ENCODE results near the gene EXOSC5. TPM values are rescaled to one million over a fixed set of nuclear protein-coding genes. Genes with fewer than 3 reads are reported as not detected.
"Not testable (repeated sequence)": the region's sequence is repeated elsewhere in the genome, so short reads cannot be mapped to it uniquely, and the experiment has no call there.

The EXOSC5 gene
- total RNA-seq, 2 experiments from 2014 or later: 18.8 to 25.2 TPM

DNA sequence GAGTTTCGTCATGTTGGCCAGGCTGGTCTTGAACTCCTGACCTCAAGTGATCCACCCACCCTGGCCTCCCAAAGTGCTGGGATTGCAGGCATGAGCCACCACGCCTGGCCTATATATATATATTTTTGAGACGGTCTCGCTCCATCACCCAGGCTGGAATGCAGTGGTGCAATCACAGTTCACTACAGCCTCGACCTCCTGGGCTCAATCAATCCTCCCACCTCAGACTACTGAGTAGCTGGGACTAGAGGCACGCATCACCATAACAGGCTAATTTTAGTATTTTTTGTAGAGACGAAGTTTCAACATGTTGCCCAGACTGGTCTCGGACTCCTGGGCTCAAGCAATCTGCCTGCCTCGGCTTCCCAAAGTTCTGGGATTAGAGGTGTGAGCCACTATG, 50.2 kb downstream of the EXOSC5 start:
- Mint-ChIP-seq H3K36me3 (ENCODE audit: low read depth) (peaks cover 78% of the 10 kb centered on the region), H3K4me1 (peaks cover 60% of the 10 kb centered on the region)
- H3K27me3 Mint-ChIP-seq, H3K4me3 Mint-ChIP-seq, DNase-seq, H3K9me3 Mint-ChIP-seq, H3K27ac Mint-ChIP-seq: not testable (repeated sequence)
- POLR2A ChIA-PET: interaction anchor here (1.1 to 11.5 kb wide), 6 partner anchors 8 to 40 kb away, joined by 3 to 173 read pairs (median 8); partner anchors contain the start of gene CCDC97
- CTCF ChIA-PET: interaction anchor here (0.5 to 1.3 kb wide), 4 partner anchors 10 to 143 kb away, joined by 3 to 4 read pairs (median 4); no protein-coding TSS in a partner anchor

DNA sequence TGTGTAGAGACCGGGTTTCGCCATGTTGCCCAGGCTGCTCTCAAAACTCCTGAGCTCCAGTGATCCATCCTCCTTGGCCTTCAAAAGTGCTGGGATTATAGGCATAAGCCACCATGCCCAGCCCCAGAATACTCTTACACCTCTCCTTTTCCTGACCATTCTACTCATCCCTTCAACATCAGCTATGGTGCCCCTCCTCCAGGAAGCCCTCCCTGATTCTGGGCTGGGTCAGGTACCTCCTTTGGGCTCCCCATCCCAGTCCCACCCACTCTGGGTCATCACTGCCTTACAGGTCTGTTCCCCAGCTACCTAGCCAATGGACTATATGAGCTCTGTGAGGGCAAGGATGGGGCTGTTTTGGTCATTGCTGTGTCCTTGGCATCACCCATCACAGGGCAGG, 53.0 kb downstream of the EXOSC5 start:
- Mint-ChIP-seq H3K36me3 (ENCODE audit: low read depth) (peaks cover 81% of the 10 kb centered on the region), H3K27ac (peak overlapping the region; percentile 23), H3K4me1 (peaks cover 62% of the 10 kb centered on the region), H3K27me3 (no peaks in the 10 kb centered on the region), H3K4me3 (no peak overlapping the region), H3K9me3 (peaks cover 3% of the 10 kb centered on the region)
- ChIA-PET CTCF (no interaction called here), POLR2A (interaction anchor here (1.1 kb wide), 1 partner anchor 9 kb away, joined by 5 read pairs; no protein-coding TSS in a partner anchor)
- DNase-seq: no peak

DNA sequence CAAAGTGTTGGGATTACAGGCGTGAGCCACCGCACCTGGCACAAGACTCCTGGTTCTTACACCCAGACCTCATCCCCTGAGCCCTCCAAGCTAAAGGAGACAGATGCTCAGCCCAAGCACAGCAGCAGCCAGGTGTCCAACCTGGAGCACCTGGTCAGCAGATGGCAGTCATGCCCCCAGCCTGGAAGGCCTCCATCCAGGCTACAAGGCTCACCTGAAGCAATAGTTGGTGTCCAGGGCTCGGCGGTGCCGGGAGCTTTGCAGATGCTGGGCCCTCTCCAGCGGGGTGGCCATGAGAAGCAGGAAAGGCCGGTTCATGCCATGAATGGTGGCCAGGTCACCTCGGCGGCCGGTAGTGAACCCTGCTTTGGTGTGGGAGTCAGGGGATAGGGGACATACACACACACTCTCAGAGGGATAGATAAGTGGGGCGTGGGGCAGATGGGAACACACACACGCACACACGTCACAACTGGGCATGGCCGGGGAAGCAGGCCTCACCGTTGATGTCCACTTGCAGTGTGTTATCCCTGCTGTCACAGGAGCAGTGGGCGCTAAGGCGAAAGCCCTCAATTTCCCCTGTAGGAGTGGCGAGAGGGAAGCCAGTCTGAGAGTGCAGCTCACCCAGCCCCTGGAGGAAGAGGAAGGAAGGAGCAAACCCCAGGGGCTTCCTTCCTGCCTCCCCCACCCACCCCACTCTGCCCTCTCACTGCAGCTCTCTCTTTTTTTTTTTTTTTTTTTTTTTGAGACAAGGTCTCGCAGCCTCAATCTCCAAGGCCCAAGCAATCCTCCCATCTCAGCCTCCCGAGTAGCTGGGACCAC, 55.3 kb downstream of the EXOSC5 start:
- POLR2A ChIA-PET: interaction anchor here (1.2 to 2.2 kb wide), 4 partner anchors 9 to 14 kb away, joined by 4 to 8 read pairs (median 6); partner anchors contain the start of gene TGFB1
- H3K27ac Mint-ChIP-seq: peak overlapping the region; percentile 67
- H3K4me3 Mint-ChIP-seq: peak overlapping the region; percentile 41
- H3K27me3 Mint-ChIP-seq: no peaks in the 10 kb centered on the region
- CTCF ChIA-PET: interaction anchor here (0.6 to 1.3 kb wide), 4 partner anchors 10 to 32 kb away, joined by 3 to 4 read pairs (median 3); no protein-coding TSS in a partner anchor
- H3K4me1 Mint-ChIP-seq: peaks cover 56% of the 10 kb centered on the region
- peaks cover 82% of the 10 kb centered on the region for H3K36me3 Mint-ChIP-seq (ENCODE audit: low read depth)
- DNase-seq: no peak
- no peaks in the 10 kb centered on the region for H3K9me3 Mint-ChIP-seq

DNA sequence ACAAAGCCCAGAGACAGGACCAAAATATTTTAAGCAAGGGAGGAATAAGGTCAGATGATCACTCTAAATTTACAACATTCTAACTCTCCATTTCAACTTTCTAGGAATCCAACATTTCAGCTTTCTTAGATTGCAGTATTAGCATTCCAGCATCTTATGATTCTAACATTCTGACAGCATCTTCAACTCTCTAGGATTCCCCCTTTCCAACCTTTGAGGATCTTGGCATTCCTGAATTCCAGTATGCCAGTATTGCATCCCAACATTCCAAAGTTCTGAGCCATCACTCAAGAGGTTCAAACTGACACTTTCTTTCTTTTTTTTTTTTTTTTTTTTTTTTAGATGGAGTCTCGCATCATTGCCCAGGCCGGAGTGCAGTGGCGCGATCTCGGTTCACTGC, 57.2 kb downstream of the EXOSC5 start:
- no peak for DNase-seq
- ChIA-PET CTCF (no interaction called here), POLR2A (interaction anchor here (1.3 to 1.4 kb wide), 2 partner anchors 10 to 13 kb away, joined by 5 to 6 read pairs; no protein-coding TSS in a partner anchor)
- Mint-ChIP-seq H3K4me3 (no peak overlapping the region), H3K9me3 (no peaks in the 10 kb centered on the region), H3K4me1 (peaks cover 62% of the 10 kb centered on the region), H3K36me3 (ENCODE audit: low read depth) (peaks cover 74% of the 10 kb centered on the region), H3K27me3 (no peaks in the 10 kb centered on the region), H3K27ac (no peak overlapping the region)

Other genes starting within 250 kb of the EXOSC5 start
- gene CYP2S1, start 204.1 kb downstream of the EXOSC5 start, total RNA-seq: 1 to 10 TPM in 1 of 2 experiments, under 1 TPM in 1; 0.68 to 1.6 TPM
- under 1 TPM; 0.55 to 0.60 TPM for gene AXL, start 178.1 kb downstream of the EXOSC5 start, total RNA-seq
- gene HNRNPUL1, start 133.0 kb downstream of the EXOSC5 start, total RNA-seq: 100 to 1,000 TPM; 373 to 398 TPM
- gene CCDC97, start 87.2 kb downstream of the EXOSC5 start, total RNA-seq: 10 to 100 TPM; 43.0 to 43.4 TPM
- gene TGFB1, start 43.4 kb downstream of the EXOSC5 start, total RNA-seq: 100 to 1,000 TPM; 236 to 247 TPM
- 10 to 100 TPM; 10.8 to 11.2 TPM for gene B9D2, start 33.2 kb downstream of the EXOSC5 start, total RNA-seq
- 1 to 10 TPM; 8.0 to 9.6 TPM for gene TMEM91, start 20.8 kb downstream of the EXOSC5 start, total RNA-seq
- 10 to 100 TPM; 17.9 to 27.1 TPM for gene BCKDHA, start 459 bp upstream of the EXOSC5 start, total RNA-seq
- gene B3GNT8, start 30.0 kb upstream of the EXOSC5 start, total RNA-seq: 1 to 10 TPM; 4.3 to 5.4 TPM
- 10 to 100 TPM; 36.0 to 38.4 TPM for gene DMAC2, start 42.6 kb upstream of the EXOSC5 start, total RNA-seq
- gene ERICH4, start 45.8 kb upstream of the EXOSC5 start, total RNA-seq: not detected
- gene CEACAM21, start 178.8 kb upstream of the EXOSC5 start, total RNA-seq: 10 to 100 TPM; 77.0 to 77.8 TPM
- not detected for gene CEACAM4, start 229.7 kb upstream of the EXOSC5 start, total RNA-seq